GM19395 (cell line): Measurements from ENCODE around the gene CAMK2A.

Source experiments
- ATAC-seq: cut with Tn5 transposase; IDR thresholded peaks from one replicate; pipeline ENCODE4 v1.9.1; 2021; ENCODE audit warnings: mild to moderate bottlenecking, moderate library complexity; ENCODE audit not compliant: unreplicated experiment

Gene CAMK2A

DNA sequence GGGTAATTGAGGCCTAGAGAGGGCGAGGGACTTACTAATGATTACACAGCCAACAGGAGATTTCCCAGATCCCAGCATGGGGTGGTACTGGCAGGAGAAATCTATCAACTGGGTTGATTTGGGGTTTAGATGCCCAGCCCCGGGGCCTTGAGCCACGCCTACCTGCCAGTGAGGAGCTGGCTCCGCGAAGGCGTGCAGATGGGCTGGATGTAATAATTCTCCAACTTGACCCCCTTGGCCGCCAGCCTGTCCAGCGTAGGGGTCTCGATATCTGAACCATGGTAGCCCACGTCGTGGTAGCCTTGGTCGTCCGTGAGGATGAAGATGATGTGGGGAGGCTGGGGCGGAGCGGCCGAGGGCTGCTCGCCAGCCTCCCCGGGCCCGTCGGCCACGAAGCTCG lies 12.3 kb upstream of the CAMK2A start:
- no peak for ATAC-seq

DNA sequence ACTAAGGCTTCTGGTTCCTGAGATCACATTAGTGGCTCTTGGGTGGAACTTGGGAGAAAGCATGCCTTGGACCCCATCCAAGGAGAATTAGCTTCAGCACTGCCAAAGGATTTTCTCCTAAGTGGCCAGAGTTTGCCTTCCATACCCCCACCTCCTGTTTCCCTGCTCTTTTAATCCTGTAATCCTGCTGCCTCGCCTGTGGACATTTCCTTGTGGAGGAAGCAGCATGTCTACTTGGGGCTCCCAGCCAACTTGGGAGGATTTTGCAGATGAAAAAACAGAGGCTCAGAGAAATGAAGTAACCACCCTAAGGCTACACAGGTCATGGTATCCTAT lies 11.6 kb upstream of the CAMK2A start:
- ATAC-seq = no peak

DNA sequence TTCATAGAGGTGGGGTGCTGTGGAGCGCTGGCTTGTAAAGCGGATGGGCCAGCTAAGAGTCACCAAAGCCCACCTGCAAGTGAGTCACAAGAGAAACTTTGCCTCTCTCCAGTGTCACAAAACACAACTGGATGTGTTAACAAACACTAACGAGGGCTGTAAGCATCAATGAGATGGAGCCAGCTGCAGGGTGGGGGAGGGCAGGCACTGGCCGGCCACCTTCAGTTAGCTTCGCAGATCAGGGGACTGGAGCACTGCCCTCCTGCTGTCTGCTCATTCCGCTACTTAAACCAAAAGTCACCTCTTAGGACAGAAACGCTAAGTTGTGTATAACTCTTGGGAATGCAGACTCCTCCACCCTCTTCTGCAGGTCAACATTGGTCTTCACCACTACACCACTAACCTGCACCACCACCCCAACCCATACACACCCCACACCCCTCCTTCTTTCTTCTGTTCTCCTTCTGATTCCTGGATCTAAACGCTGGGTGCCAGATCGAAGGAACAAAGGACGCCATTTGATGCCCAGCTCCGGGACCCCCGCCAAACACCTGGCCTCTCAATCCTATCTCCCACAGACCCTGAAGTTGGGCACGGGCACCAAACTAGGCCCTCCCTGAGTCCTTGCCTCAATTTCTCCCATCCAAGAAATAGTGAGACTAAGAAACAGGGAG lies 11.1 kb upstream of the CAMK2A start:
- no peak for ATAC-seq

DNA sequence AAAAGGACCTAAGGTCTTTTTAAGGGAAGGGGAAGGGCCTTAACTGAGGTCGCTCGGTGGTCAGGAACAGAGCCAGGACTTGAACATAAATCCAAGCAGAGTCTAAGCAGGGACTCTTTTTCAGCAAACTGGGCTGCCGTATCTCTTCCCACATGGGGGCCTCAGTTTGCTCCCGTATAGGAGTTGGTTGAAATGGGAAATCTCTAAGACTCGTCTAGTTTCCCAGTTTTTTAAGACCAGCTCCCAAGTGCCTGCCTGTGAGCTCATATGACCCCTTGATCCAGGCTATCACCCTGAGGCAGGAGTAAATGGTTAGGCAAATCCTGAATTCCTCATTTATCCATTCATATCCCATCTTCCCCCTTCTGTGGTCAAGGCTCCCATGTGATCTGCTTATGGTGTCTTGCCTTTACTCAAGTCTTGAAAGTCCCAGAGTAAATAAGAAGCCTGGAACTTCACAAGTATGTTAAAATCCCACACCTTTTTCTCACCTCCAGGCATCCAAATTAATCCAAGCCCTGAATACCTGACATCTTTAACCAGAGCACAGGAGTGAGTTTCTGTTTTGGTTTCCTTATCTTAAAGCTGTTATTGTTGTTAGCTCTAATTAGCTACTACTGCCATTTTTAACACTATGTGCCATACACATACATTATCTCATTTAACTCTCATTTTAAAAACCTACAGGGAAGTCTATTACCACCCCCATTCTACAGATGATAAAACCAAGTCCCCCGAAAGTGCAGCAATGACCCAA lies 10.2 kb upstream of the CAMK2A start:
- no peak for ATAC-seq

DNA sequence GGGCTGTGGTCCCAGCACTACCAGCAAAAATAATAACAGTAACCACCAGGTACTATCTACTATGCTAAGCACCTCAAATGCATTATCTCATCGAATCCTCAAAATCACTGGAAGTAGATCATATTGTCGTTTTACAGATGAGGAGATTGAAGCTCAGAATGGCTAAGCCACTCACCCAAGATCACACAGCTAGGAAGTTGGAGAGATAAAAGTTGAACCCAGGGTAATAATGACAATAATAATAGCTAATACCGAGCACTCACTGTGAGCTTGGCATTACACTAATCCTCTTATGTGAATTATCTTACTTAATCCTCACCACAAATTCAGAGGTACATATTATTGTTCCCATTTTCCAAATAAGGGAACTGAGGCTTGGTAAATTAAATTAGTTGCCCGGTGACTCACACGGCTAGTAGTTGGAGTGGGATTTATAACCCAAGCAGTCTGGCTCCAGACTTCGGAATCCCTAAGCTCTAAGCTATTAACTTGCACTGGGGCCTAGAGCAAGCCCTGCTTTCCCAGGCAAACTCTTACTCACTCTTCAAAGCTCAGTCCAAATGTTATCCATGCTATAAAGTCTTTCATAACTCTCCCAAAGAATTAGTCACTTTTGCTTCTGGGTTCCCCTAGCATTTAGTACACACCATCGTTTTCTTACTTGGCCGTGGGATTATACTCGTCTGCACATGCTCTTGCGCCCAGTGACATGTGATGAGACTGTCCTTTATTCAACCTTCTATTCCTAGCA lies 9.3 kb upstream of the CAMK2A start:
- no peak for ATAC-seq

DNA sequence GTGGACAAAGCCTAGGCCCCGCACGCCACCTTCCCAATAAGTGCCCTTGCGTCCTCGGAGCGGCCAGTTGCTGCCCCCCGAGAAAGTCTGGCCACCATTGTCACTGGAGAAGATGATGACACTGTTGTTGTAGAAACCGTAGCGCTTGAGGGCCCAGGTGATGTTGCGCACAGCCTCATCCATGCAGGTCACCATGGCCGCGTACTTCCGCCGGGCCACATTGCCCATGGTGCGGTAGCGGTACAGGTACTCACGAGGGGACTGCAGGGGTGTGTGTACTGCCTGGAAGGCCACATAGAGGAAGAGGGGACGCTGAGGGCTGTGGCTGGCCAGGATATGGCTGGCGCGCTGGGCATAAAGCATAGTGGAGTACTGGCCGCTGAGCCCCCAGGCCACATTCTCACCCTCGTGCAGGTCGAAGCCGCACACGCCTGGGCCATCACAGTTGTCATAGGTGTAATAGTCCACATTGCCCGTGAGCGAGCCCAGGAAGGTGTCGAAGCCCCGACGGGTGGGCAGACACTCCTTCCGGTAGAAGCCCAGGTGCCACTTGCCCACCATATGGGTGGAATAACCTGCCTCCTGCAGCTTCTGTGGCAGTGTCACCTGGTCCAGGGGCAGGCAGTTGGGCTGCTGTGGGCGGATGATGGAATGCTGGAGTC lies 8.5 kb upstream of the CAMK2A start:
- no peak for ATAC-seq

DNA sequence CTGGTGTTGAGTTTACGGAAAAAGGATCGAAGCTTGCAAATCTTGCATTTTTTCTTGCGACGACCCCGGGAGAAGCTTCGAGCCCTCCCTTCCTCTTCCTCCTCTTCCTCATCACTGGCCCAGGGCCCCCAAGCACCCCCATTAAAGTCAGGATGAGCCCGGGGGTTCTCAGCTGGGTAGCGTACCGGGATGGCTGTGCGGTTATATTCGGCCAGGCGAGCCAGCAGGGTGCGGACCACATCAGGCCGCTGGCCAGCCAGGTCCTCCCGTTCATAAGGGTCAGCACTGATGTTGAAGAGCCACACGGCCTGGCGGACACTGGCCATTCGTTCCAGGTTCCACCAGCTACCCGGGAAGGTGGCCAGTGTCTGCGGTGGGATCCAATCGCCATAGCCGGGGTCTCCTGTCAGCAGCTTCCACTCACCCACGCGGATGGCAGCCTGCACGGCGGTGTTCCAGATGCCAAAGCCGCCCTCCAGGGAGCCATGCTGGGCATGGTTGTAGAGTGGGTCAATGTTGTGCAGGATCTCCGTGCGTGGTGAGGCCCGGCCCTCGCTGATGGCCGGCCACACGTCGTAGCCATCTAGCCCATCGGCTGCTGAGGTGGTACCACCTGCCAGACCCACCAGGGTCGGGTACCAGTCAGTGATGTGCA lies 7.8 kb upstream of the CAMK2A start:
- ATAC-seq = no peak

DNA sequence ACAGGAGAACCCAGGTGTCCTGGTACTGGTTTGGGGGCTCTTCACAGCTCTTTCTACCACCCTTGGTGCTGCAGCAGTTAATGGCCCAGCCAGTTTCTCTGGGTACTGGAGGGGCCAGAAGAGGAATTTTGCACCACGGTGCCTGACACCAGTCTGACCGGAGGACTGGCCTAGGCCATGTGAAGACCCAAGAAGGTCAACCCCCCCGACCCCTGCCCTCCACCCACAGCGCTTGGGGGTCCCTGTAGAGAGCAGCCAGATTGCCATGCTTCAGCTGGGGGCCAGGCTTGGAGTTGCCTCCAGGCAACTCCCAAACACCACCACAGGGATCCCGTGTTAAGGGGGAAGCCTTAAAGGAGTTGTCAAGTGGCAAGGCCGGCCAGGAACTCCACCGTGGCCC lies 6.9 kb upstream of the CAMK2A start:
- ATAC-seq = no peak

DNA sequence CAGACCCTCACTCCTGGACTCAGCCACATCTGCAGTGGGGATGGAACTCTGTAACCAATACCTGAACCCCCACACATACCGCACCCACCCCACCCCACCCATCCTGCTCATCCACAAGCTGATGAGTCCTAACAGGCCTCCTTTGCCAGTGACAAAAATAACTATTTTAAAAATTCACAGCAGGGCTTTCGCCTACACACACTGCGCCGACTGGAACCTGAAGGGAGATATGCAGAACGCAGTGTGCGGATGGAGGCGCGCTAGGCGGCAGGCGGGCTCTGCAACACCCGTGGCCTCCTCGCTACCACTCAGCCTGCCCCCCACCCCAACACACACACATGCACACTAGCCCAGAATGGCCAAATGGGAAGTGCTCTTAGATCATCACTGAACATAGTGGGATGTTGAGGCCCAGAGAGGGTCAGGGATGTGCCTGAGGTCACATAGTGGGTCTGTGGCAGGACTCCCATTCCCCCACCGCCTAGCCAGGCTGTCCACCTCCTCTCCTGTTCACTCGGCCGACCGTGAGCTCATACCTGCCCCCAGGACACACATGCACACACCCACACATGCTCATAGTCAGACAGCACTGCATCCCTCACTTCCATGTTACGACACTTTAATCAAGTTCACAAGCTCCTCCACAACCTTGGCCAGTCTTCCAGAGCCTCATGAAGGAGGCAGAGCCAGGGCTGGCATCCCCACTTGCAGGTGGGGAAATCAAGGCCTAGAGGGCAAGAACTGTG lies 6.3 kb upstream of the CAMK2A start:
- ATAC-seq = no peak

DNA sequence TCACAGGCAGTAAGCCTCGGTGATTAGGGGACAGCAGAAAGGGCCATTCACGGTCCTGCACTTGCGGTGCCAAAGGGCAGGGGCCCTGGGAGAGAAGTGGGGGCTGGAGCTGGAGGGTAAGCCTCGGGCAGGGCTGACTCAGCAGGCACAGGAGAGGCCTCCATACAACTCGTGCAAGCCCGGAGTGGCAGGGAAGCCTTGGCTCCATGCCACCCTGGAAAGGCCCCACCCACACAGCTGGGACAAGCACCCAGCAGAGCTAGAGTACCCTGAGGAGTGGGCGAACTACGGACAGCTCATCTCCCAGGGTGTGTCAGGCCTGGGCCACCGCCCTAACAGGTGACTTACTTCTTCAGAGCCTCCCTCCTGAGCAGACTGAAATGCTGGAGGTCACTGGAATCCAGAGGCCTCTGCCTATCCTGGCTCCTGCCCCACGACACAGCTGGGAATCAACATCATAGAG lies 5.6 kb upstream of the CAMK2A start:
- no peak for ATAC-seq

DNA sequence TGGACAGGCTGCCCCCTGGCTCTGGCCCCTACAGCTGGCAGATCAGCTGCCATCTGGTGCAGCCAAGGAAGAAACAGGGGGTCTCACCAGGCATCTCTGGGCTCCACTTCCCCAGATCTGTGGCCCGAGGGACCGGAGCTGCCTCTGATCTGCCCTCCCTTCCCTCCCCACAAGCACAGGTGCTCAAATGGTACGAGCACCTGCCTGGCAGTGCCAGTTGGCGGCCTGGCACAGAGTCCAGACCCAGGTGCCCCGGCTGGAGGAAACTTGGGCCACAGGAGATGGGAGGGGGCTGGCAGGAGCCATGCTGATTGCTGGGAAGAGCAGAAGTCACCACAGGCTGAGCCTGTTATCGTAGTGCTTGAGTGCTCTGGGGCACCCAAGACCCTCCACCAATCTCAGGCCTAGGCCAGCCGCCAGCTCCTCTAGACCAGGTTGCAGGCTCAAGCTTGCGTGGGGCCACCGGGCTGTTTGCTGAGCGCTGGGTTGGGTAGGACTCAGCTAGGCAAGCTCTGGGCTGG lies 5.0 kb upstream of the CAMK2A start:
- no peak for ATAC-seq

DNA sequence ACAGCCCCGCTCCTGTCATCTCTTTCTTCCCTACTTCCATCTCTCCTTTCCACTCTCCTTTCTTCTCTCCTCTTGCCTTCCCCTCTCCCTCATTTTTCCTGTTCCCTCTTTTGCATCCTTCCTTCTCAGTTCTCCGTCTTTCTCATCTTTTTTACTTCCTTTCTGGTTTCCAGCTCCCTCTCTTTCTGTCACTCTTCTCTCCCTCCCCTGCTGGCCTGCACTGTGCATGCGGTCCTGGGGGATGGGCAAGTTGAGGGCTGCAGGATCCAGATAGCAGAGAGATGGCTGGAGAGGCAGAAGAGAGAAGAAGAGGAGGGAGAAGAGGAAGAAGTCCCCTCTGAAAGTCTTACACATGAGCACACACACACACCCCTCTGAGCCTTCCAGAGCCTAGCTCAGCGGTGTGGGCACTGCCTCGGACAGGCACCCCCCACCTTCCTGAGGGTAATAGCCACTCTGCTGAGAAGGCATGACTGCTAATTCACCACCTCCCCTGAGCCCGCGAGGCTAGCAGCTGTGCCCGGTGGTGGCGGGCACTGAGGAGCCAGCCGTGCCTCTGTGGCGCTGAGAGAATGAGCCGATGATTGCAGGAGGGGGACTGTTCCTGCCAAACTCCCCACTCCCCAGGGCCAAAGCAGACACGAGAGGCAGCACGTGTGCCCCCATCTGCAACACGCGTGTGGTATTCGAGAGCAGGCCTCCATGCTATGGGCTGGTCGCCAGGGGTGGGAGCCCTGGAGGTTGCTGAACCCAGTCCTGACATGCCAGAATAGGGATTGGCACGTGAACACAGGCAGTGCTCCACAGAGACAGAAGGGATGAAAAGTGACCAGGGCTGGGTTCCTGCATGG lies 3.7 kb upstream of the CAMK2A start:
- no peak for ATAC-seq

DNA sequence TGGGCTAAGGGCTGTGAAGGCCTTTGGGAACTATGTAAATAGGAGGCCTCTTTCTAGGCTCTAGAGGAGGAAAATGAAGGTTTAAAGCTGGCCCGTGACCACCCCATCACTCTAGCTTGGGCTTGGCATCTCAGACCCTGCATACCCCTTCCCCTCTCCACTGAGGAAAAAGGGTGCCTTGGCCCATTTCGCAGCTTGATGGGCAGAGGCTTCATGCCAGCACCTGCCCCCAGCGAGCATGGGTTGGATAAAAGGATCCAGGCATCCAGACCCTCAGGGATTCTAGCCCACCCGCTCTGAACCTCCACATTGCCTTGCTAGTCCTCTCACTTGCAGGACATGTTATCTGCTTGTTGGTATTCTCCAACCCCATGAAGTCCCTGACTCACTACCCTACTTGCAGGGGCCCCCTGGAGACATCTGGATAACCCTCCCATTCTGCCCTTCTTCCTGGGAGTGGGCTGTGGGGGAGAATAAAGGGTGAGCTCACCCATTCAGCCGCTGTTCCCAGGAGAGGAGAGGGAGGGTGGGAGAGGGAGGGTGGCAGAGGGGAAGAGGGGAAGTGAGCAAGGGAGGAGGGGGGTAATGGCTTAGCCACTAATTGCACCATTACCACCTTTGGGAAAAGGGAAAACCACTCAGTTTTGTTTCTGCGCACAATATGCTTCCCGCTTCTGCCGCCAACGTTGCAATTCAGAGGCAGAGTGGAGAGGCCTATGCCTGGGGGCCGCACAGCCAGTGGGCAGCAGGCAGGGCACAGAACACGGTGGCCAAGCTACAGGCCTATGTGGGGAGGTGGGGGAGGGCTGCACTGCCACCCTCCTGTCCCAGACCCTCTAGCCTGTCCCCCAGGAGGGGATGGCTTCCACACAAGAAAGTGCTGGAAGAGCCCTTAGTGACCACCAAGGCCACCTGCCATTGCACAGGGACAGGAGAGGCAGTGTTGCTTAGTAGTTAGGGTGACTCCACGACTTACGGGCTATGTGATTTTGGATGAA lies 2.1 kb upstream of the CAMK2A start:
- ATAC-seq = no peak

DNA sequence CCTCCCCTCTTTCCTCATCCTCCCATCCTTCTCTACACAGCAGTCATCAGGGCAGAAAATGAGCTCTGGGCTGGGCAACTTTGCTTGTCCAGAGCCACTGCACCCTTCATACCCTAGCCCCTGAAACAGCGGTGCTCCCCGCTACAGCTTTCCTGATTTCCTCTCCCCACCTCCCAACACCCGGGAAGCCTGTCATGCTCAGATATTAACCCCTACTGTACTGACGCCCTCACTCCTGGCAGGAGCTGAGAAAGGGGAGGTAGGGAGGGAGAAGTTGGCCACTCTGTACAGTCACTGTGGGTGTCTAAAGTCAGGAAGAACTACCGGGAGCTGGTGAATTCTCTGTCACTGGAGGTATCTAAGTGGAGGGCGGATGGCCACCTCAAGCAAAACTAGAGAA lies 782 bp downstream of the CAMK2A start:
- no peak for ATAC-seq

DNA sequence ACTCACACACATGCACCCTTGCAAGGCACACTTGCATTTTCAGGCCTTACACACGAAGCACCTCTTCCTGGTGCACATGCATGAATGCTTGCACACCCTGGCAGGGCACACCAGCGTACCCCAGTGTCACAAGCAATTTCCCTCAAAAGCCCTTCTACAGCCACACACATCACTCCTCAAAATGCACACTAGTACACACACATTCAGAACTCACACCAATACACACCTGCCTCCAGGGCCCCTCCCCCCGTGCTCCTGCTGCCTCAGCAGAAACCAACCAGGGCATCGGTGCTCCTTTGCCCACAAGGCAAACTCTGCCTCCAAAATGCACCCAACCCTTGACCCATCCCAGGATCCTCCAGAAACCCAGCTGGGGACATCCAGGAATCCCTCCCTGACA lies 1.2 kb downstream of the CAMK2A start:
- no peak for ATAC-seq

DNA sequence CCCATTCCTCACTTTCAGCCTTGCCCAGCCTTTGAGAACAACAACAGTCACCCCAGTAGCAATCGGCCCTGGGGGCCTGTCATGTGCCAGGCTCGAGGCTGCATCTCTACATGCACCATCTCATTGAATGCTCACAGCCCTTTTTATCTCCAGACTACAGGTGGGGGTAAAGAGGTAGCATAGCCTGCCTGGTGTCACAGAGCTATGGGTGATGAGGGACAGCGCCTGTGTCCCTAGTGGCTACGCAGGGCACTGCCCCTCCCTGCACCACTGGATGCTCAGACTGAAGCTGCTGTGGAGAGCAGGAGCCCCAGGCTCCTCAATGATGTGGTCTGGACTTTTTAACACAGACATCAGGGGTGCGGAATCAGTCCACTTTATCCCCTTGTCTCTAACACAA lies 2.8 kb downstream of the CAMK2A start:
- ATAC-seq = no peak

DNA sequence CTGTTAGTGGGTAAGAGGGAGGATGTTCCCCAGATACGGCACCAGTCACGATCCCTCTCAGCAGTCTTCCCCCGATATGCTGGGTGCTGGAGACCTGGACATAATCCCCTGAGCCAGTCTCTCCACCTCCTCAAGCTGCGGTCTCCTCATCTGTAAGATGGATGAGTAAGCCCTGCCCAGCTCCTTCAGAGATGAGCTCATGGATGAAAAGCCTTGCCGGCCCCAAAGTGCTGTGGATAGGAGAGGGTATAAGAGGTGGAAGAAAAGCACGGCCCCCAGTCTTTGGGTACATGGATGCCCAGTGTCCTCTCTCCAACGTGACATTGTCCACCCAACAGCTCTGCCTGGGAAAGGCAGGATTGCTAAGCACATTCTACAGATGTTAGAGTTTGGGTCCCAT lies 4.5 kb downstream of the CAMK2A start:
- no peak for ATAC-seq

DNA sequence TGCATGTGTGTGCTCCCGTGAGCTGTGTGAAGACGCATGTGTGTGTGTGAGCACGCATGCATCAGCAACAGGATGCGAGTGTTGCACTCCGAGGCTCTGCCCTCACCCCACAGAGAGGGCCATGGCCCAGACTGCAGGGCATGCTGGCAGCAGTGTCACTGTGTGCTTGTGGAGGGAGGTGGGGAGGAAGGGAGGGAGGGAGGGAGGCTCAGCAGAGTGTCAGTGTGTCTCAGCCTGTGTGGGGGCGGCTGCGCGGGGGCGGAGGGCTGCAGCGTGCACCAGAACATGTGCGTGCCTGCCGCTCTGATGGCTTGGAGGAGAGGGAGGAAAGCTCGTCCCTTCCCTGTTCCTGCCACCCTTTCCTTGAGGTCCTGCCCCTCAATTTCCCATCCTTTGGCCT lies 5.3 kb downstream of the CAMK2A start:
- no peak for ATAC-seq
